GM12892 (cell line): ENCODE data around the gene OSTF1.

Experiments
- POLR2A ChIP-seq: IDR thresholded peaks from 2 replicates; pipeline ENCODE4 v1.6.1; 2011; ENCODE audit warnings: low read depth, low read length, control low read depth
- POLR2AphosphoS5 ChIP-seq: IDR thresholded peaks from 2 replicates; pipeline ENCODE4 v1.6.1; 2011; ENCODE audit warnings: low read depth, low read length, control low read depth
- TAF1 ChIP-seq: IDR thresholded peaks from 2 replicates; pipeline ENCODE4 v1.6.1; 2011; ENCODE audit warnings: low read depth, mild to moderate bottlenecking, control low read depth, low read length, borderline replicate concordance

GRCh38 chr9:75065510-75065909 lies 22.8 kb upstream of the OSTF1 start:
- TF ChIP-seq POLR2AphosphoS5 (no peak), POLR2A (no peak), TAF1 (no peak)
